ENCODE data around the gene TMPRSS2. TPM values are rescaled to one million over a fixed set of nuclear protein-coding genes. Genes with fewer than 3 reads are reported as not detected.

Gene TMPRSS2
- total and polyA plus RNA-seq, 7 donors, result 0.03 to 0.15 (median 0.10) TPM; not detected in 3

DNA sequence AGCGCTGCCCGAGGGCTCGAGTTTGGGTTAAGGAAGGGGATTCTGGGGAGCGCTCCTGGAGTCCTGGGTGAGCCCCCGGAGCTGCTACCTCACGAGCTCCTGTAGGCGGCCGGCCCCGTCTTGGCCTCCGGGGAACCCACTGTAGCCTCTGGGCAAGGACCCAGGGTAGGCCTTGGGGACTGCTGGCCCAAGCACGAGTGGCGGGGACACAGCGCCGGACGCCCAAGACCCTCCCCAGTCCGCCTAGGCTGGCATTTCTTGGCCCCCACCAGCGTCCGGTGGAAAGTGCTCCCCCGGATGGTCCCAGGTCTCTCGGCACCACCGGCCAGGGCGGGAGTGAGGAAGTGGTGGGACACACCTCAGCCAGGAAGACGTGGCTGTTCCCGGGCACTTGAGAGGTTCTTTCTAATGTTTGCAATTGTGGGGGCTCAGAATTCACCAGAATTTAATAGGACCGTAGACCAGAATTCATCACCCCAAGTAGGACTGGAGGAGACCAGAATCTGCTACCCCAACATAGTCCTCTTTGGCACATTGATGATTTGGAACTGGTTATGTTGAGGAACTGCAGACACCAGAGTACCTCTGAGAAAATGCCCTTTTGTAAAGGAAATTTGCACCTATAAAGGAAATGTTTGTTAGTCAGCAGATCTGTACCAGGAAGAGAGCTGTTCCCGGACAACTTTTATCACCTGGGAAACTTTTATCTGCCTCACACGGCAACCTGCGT lies 622 bp upstream of the TMPRSS2 start:
- TF ChIP-seq CTCF (IDR thresholded peaks at IDR 0.05), result no peak
- 7 to 8% (median 7%) methylated on average over 28 of the region's 28 CpGs for WGBS, 3 donors
- no peaks in the 10 kb centered on the region for H3K9me3 ChIP-seq
- no peak for DNase-seq
- no peak for ATAC-seq
- no peak overlapping the region for H3K27ac ChIP-seq
- H3K4me3 ChIP-seq, result no peak overlapping the region
- intact Hi-C loops (cut with DNase I), result no loop called here
- peaks cover 0 to 50% (median 8%) of the 10 kb centered on the region in 3 donors for H3K27me3 ChIP-seq (ENCODE audit: insufficient read depth in 3 of 3, low read length in 2 of 3)
- H3K4me1 ChIP-seq, result no peaks in the 10 kb centered on the region
- no peaks in the 10 kb centered on the region for H3K36me3 ChIP-seq (ENCODE audit: insufficient read depth in 1 of 2, low read depth in 1 of 2)

GRCh38 chr21:41506611-41507520 lies 1.1 kb downstream of the TMPRSS2 start:
- intact Hi-C loops (cut with DNase I), result no loop called here
- Histone ChIP-seq H3K36me3 (ENCODE audit: insufficient read depth in 1 of 2, low read depth in 1 of 2) (no peaks in the 10 kb centered on the region), H3K4me3 (no peak overlapping the region), H3K4me1 (no peaks in the 10 kb centered on the region), H3K27me3 (ENCODE audit: insufficient read depth in 3 of 3, low read length in 2 of 3) (peaks cover 0 to 50% (median 8%) of the 10 kb centered on the region in 3 donors), H3K9me3 (no peaks in the 10 kb centered on the region), H3K27ac (no peak overlapping the region)
- DNase-seq, result no peak
- 3 to 4% (median 3%) methylated on average over 48 to 64 of the region's 64 CpGs for WGBS, 3 donors
- no peak for TF ChIP-seq CTCF (IDR thresholded peaks at IDR 0.05)
- no peak for ATAC-seq

- DNase-seq (no peak), ATAC-seq (no peak)
- Histone ChIP-seq H3K4me3 (no peak overlapping the region), H3K27ac (no peak overlapping the region), H3K27me3 (ENCODE audit: insufficient read depth in 3 of 3, low read length in 2 of 3) (peaks cover 0 to 48% (median 8%) of the 10 kb centered on the region in 3 donors), H3K36me3 (ENCODE audit: insufficient read depth in 1 of 2, low read depth in 1 of 2) (no peaks in the 10 kb centered on the region), H3K9me3 (no peaks in the 10 kb centered on the region), H3K4me1 (no peaks in the 10 kb centered on the region)
- intact Hi-C loops (cut with DNase I), result no loop called here
- 62 to 64% (median 63%) methylated on average over 7 of the region's 7 CpGs for WGBS, 3 donors
- TF ChIP-seq CTCF (IDR thresholded peaks at IDR 0.05), result no peak
These were observed 1.9 kb downstream of the TMPRSS2 start for GRCh38 chr21:41506005-41506594.

GRCh38 chr21:41504030-41504429 lies 3.9 kb downstream of the TMPRSS2 start:
- intact Hi-C loops (cut with DNase I), result no loop called here
- no peak for ATAC-seq
- no peaks in the 10 kb centered on the region for H3K4me1 ChIP-seq
- H3K9me3 ChIP-seq, result no peaks in the 10 kb centered on the region
- WGBS, 3 donors, result 47 to 56% (median 49%) methylated on average over 5 of the region's 5 CpGs
- H3K4me3 ChIP-seq, result no peak overlapping the region
- peaks cover 0 to 45% (median 8%) of the 10 kb centered on the region in 3 donors for H3K27me3 ChIP-seq (ENCODE audit: insufficient read depth in 3 of 3, low read length in 2 of 3)
- H3K36me3 ChIP-seq (ENCODE audit: insufficient read depth in 1 of 2, low read depth in 1 of 2), result no peaks in the 10 kb centered on the region
- H3K27ac ChIP-seq, result no peak overlapping the region
- DNase-seq, result no peak
- no peak for TF ChIP-seq CTCF (IDR thresholded peaks at IDR 0.05)

All from psoas muscle (tissue), 8 donors.